K562 (cell line): ENCODE measurements around the gene CD320. TPM values are rescaled to one million over a fixed set of nuclear protein-coding genes. Genes with fewer than 3 reads are reported as not detected.

Experiments
- CXXC5 ChIP-seq: fragments of 250-450 bp; sonication (Bioruptor Pico); IDR thresholded peaks from 2 replicates; pipeline ENCODE4 v1.8.0; 2022; ENCODE audit warnings: inconsistent platforms, mild to moderate bottlenecking, moderate library complexity
- HMG20A ChIP-seq: fragments of 450-650 bp; formaldehyde crosslinking; conservative IDR thresholded peaks from 2 replicates; pipeline ENCODE4 v1.4.0; 2020; ENCODE audit warnings: mild to moderate bottlenecking, mixed read lengths
- MTA2 ChIP-seq: fragments of 450-650 bp; IDR thresholded peaks from 2 replicates; pipeline ENCODE4 v1.6.1; 2016; ENCODE audit warnings: low read depth
- PREB ChIP-seq: sonication (generic); formaldehyde crosslinking; IDR thresholded peaks from 2 replicates; pipeline ENCODE4 v1.8.1; 2023; ENCODE audit warnings: mild to moderate bottlenecking, missing genetic modification reagents
- SIN3A ChIP-seq, 2 experiments: fragments of 150-350 bp in 1 of 2; IDR thresholded peaks; 2 replicates each; pipeline ENCODE4 v1.6.1; 2011 to 2016; ENCODE audit warnings: borderline replicate concordance in 2 of 2, low read depth in 2 of 2, low read length in 2 of 2, mild to moderate bottlenecking in 2 of 2, moderate library complexity in 2 of 2; ENCODE audit not compliant: control insufficient read depth in 1 of 2
- SMAD4 ChIP-seq: fragments of 250-450 bp; sonication (Bioruptor Pico); conservative IDR thresholded peaks from 2 replicates; pipeline ENCODE4 v1.8.0; 2021; ENCODE audit warnings: inconsistent platforms, mild to moderate bottlenecking, moderate library complexity
- SOX6 ChIP-seq: fragments of 450-650 bp; IDR thresholded peaks from 2 replicates; pipeline ENCODE4 v1.6.1; 2014; ENCODE audit warnings: mild to moderate bottlenecking
- TEAD4 ChIP-seq, 2 experiments: sonication (generic) in 1 of 2; formaldehyde crosslinking in 1 of 2; IDR thresholded peaks; 2 replicates each; pipeline versions ENCODE4 v1.6.1 to v1.8.0; 2012 to 2022; ENCODE audit warnings: borderline replicate concordance in 1 of 2, inconsistent platforms in 1 of 2, low read length in 1 of 2, mild to moderate bottlenecking in 1 of 2, missing genetic modification reagents in 1 of 2
- XRCC5 ChIP-seq: fragments of 200-400 bp; formaldehyde crosslinking; IDR thresholded peaks from 2 replicates; pipeline ENCODE4 v1.6.1; 2017; ENCODE audit warnings: low read depth, mild to moderate bottlenecking, low read length
- ZNF282 ChIP-seq: sonication (generic); formaldehyde crosslinking; IDR thresholded peaks from 2 replicates; pipeline ENCODE4 v1.8.1; 2023; ENCODE audit warnings: missing genetic modification reagents
- ZNF586 ChIP-seq: fragments of 450-650 bp; formaldehyde crosslinking; conservative IDR thresholded peaks from 2 replicates; pipeline ENCODE4 v1.4.0; 2020; ENCODE audit warnings: mild to moderate bottlenecking, moderate library complexity
- ZNF592 ChIP-seq: fragments of 450-650 bp; IDR thresholded peaks from 2 replicates; pipeline ENCODE4 v1.6.1; 2017; ENCODE audit warnings: antibody characterized with exemption, mild to moderate bottlenecking
- polyA plus RNA-seq, 8 experiments: library from polyadenylated mRNA; depleted of rRNA in 4 of 8; stranded (reverse) in 5 of 8; unstranded in 3 of 8; fragments of >200 nt; fragmentation: Nextera tagmentation in 2 of 8; fragmentation: Illumina TruSeq in 1 of 8; extraction: Ambion mirVana in 2 of 8; extraction: Trizol in 1 of 8; gene quantifications; 2 replicates each; pipeline versions ENCODE4 v1.2.1 to v1.2.3, GENCODE V29; 2011 to 2014; ENCODE audit warnings: inconsistent platforms in 1 of 8, missing spikeins in 1 of 8
- total RNA-seq, 7 experiments: library from RNA; depleted of rRNA in 6 of 7; stranded (reverse); fragments of >200 nt in 6 of 7; fragmentation: Illumina TruSeq in 2 of 7; extraction: Trizol in 2 of 7; gene quantifications; 2 replicates each; pipeline versions ENCODE4 v1.2.1 to v1.2.3, GENCODE V29; 2011 to 2021; ENCODE audit warnings: low replicate concordance in 1 of 7
- TF ChIP-seq, protein P1 (sequence below): IDR thresholded peaks from 2 replicates; pipeline ENCODE4 v1.6.1; 2011; ENCODE audit not compliant: insufficient read length; ENCODE audit errors: extremely low read depth
- TF ChIP-seq, protein P2 (sequence below): fragments of 250-450 bp; sonication (Bioruptor Pico); IDR thresholded peaks from 2 replicates; pipeline ENCODE4 v1.4.0; 2020; ENCODE audit warnings: mild to moderate bottlenecking, moderate library complexity
- TF ChIP-seq, protein P3 (sequence below): fragments of 250-450 bp; sonication (Bioruptor Pico); IDR thresholded peaks from 2 replicates; pipeline ENCODE4 v1.4.0; 2020; ENCODE audit warnings: borderline replicate concordance

Gene CD320
- total and polyA plus RNA-seq, 9 of the 15 experiments (the other 6 are each of a cell fraction or from before 2014, with no cell fraction given): 0.45 to 94.5 (median 34.4) TPM

- TF ChIP-seq SMAD4 (CRISPR knock-in tag) (peak; percentile 84), PREB (CRISPR knock-in tag) (no peak), TEAD4 (IDR thresholded peaks at IDR 0.05; ENCODE audit: low read length) (no peak; the same call in 1 of the 2 replicates), TEAD4 (CRISPR knock-in tag; IDR thresholded peaks at IDR 0.05; ENCODE audit: borderline replicate concordance) (peak; percentile 83), ZNF282 (CRISPR knock-in tag) (peak; percentile 98), SIN3A (IDR thresholded peaks at IDR 0.05; ENCODE audit: borderline replicate concordance in 2 of 2, control insufficient read depth in 1 of 2, low read depth in 2 of 2, low read length in 2 of 2) (peak; percentile 82 to 84; a peak in 3 of 4 replicates), ZNF592 (peak; percentile 86), HMG20A (CRISPR knock-in tag) (no peak), MTA2 (no peak), ZNF586 (0 out of 2 replicates have a peak, but pooled peaks have one; percentile 51), SOX6 (no peak), XRCC5 (no peak), CXXC5 (CRISPR knock-in tag) (peak; percentile 95)
- TF ChIP-seq, protein P1, sequence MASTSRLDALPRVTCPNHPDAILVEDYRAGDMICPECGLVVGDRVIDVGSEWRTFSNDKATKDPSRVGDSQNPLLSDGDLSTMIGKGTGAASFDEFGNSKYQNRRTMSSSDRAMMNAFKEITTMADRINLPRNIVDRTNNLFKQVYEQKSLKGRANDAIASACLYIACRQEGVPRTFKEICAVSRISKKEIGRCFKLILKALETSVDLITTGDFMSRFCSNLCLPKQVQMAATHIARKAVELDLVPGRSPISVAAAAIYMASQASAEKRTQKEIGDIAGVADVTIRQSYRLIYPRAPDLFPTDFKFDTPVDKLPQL: no peak
- TF ChIP-seq, protein P2, sequence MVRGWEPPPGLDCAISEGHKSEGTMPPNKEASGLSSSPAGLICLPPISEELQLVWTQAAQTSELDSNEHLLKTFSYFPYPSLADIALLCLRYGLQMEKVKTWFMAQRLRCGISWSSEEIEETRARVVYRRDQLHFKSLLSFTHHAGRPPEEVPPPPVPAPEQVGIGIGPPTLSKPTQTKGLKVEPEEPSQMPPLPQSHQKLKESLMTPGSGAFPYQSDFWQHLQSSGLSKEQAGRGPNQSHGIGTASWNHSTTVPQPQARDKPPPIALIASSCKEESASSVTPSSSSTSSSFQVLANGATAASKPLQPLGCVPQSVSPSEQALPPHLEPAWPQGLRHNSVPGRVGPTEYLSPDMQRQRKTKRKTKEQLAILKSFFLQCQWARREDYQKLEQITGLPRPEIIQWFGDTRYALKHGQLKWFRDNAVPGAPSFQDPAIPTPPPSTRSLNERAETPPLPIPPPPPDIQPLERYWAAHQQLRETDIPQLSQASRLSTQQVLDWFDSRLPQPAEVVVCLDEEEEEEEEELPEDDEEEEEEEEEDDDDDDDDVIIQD (CRISPR knock-in tag): no peak
- TF ChIP-seq, protein P3, sequence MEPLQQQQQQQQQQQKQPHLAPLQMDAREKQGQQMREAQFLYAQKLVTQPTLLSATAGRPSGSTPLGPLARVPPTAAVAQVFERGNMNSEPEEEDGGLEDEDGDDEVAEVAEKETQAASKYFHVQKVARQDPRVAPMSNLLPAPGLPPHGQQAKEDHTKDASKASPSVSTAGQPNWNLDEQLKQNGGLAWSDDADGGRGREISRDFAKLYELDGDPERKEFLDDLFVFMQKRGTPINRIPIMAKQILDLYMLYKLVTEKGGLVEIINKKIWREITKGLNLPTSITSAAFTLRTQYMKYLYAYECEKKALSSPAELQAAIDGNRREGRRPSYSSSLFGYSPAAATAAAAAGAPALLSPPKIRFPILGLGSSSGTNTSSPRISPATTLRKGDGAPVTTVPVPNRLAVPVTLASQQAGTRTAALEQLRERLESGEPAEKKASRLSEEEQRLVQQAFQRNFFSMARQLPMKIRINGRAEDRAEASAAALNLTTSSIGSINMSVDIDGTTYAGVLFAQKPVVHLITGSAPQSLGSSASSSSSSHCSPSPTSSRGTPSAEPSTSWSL (CRISPR knock-in tag): no peak
These were observed at the start of gene CD320 (continued) for GRCh38 chr19:8307965-8308866.
